ENCODE results near the gene RIPK4. TPM values are rescaled to one million over a fixed set of nuclear protein-coding genes. Genes with fewer than 3 reads are reported as not detected.

Gene RIPK4
- total RNA-seq, 1 experiment from 2014 or later = 24.1 TPM

DNA sequence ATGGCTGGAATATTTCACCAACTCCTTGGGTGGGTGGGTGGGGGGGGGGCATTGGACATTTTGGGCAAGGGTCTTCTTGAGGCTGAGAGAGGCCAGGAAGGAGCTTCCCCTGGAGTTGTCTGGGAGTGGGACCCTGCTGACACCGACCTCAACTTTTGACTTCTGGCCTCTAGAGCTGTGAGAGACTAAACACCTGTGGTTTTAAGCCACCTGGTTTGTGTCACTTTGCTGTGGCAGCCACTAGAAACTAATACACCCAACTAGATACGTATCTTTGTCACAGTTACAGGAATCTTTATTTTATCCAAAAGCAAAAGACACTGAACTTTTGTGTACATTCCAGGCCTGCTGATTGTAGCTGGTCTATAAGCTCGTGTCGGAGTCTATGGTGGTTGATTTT is 9.9 kb upstream of the RIPK4 start:
- no peaks in the 10 kb centered on the region for H3K36me3 Mint-ChIP-seq (ENCODE audit: insufficient read depth, unreplicated experiment)
- no peaks in the 10 kb centered on the region for H3K9me3 Mint-ChIP-seq (ENCODE audit: unreplicated experiment)
- no TSS peak for BruUV-seq (replicated peaks)
- no peaks in the 10 kb centered on the region for H3K27me3 Mint-ChIP-seq (ENCODE audit: insufficient read depth, unreplicated experiment)
- H3K4me1 Mint-ChIP-seq (ENCODE audit: low read depth, unreplicated experiment) = peaks cover 34% of the 10 kb centered on the region
- H3K4me3 ChIP-seq (ENCODE audit: low read depth, low read length) = no peak overlapping the region
- H3K4me3 Mint-ChIP-seq (ENCODE audit: unreplicated experiment) = no peak overlapping the region
- no peak for TF ChIP-seq CTCF (IDR thresholded peaks at IDR 0.05; ENCODE audit: insufficient read depth in 1 of 2, low read depth in 1 of 2, low read length in 1 of 2, severe bottlenecking in 1 of 2, unreplicated experiment in 1 of 2)
- no peaks in the 10 kb centered on the region for H3K9me3 ChIP-seq
- ChIA-PET POLR2A (interaction anchor here (0.6 to 1.3 kb wide), 3 partner anchors 10 to 1276 kb away, joined by 3 read pairs; partner anchors contain the start of gene RIPK4), CTCF (interaction anchor here (0.6 to 3.9 kb wide), 5 partner anchors 62 to 493 kb away, joined by 3 to 27 read pairs (median 3); no protein-coding TSS in a partner anchor)
- peaks cover 10% of the 10 kb centered on the region for H3K4me1 ChIP-seq
- no peaks in the 10 kb centered on the region for H3K27me3 ChIP-seq (replicated peaks; ENCODE audit: control insufficient read depth, insufficient read depth, low read length)
- DNase-seq = no peak
- no peaks in the 10 kb centered on the region for H3K36me3 ChIP-seq (ENCODE audit: control insufficient read depth, insufficient read depth, low read length)
- intact Hi-C loops (cut with micrococcal nuclease; ENCODE audit: unreplicated experiment) = no loop called here
- no peak overlapping the region for H3K27ac Mint-ChIP-seq (ENCODE audit: unreplicated experiment)

DNA sequence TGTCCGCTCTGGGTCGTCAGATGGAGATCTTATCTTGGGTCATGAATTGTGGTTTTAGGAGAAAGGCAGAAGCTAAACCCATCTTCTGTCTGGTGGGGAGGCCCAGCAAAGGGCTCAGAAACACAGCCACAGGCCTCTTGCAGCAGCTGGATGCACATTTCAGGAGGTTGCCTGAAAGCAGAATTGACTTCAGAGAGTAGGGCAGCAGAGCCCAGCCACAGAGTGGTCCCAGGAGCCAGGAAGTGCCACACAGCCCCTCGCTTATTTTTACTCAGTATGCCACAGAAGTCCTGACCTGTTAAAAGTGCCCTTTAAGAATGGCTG is 8.3 kb upstream of the RIPK4 start:
- Histone ChIP-seq H3K9me3 (no peaks in the 10 kb centered on the region), H3K4me3 (ENCODE audit: low read depth, low read length) (no peak overlapping the region), H3K27me3 (replicated peaks; ENCODE audit: control insufficient read depth, insufficient read depth, low read length) (no peaks in the 10 kb centered on the region), H3K4me1 (peaks cover 20% of the 10 kb centered on the region), H3K36me3 (ENCODE audit: control insufficient read depth, insufficient read depth, low read length) (no peaks in the 10 kb centered on the region)
- no peak for DNase-seq
- intact Hi-C loops (cut with micrococcal nuclease; ENCODE audit: unreplicated experiment) = no loop called here
- peaks cover 40% of the 10 kb centered on the region for H3K4me1 Mint-ChIP-seq (ENCODE audit: low read depth, unreplicated experiment)
- no peaks in the 10 kb centered on the region for H3K27me3 Mint-ChIP-seq (ENCODE audit: insufficient read depth, unreplicated experiment)
- BruUV-seq (replicated peaks) = no TSS peak
- ChIA-PET POLR2A (no interaction called here), CTCF (interaction anchor here (3.9 kb wide), 1 partner anchor 163 kb away, joined by 27 read pairs; no protein-coding TSS in a partner anchor)
- no peak overlapping the region for H3K4me3 Mint-ChIP-seq (ENCODE audit: unreplicated experiment)
- H3K9me3 Mint-ChIP-seq (ENCODE audit: unreplicated experiment) = no peaks in the 10 kb centered on the region
- H3K27ac Mint-ChIP-seq (ENCODE audit: unreplicated experiment) = no peak overlapping the region
- H3K36me3 Mint-ChIP-seq (ENCODE audit: insufficient read depth, unreplicated experiment) = no peaks in the 10 kb centered on the region
- no peak for TF ChIP-seq CTCF (IDR thresholded peaks at IDR 0.05; ENCODE audit: insufficient read depth in 1 of 2, low read depth in 1 of 2, low read length in 1 of 2, severe bottlenecking in 1 of 2, unreplicated experiment in 1 of 2)

GRCh38 chr21:41774467-41775148 is 7.8 kb upstream of the RIPK4 start:
- Histone ChIP-seq H3K4me1 (peaks cover 22% of the 10 kb centered on the region), H3K4me3 (ENCODE audit: low read depth, low read length) (no peak overlapping the region), H3K36me3 (ENCODE audit: control insufficient read depth, insufficient read depth, low read length) (no peaks in the 10 kb centered on the region), H3K27me3 (replicated peaks; ENCODE audit: control insufficient read depth, insufficient read depth, low read length) (no peaks in the 10 kb centered on the region), H3K9me3 (no peaks in the 10 kb centered on the region)
- TF ChIP-seq CTCF (IDR thresholded peaks at IDR 0.05; ENCODE audit: insufficient read depth in 1 of 2, low read depth in 1 of 2, low read length in 1 of 2, severe bottlenecking in 1 of 2, unreplicated experiment in 1 of 2) = no peak
- Mint-ChIP-seq H3K27me3 (ENCODE audit: insufficient read depth, unreplicated experiment) (no peaks in the 10 kb centered on the region), H3K4me1 (ENCODE audit: low read depth, unreplicated experiment) (peaks cover 40% of the 10 kb centered on the region), H3K36me3 (ENCODE audit: insufficient read depth, unreplicated experiment) (no peaks in the 10 kb centered on the region), H3K9me3 (ENCODE audit: unreplicated experiment) (no peaks in the 10 kb centered on the region), H3K4me3 (ENCODE audit: unreplicated experiment) (no peak overlapping the region), H3K27ac (ENCODE audit: unreplicated experiment) (peak overlapping the region; percentile 56)
- intact Hi-C loops (cut with micrococcal nuclease; ENCODE audit: unreplicated experiment) = no loop called here
- CTCF ChIA-PET = interaction anchor here (3.9 kb wide), 1 partner anchor 162 kb away, joined by 27 read pairs; no protein-coding TSS in a partner anchor
- POLR2A ChIA-PET = no interaction called here
- BruUV-seq (replicated peaks) = no TSS peak
- no peak for DNase-seq
